ENCODE results near the gene LNX1. TPM values are rescaled to one million over a fixed set of nuclear protein-coding genes. Genes with fewer than 3 reads are reported as not detected.

Gene LNX1
- polyA plus RNA-seq, 2 of the 4 experiments (the other 2 are of a cell fraction): 0.04 to 0.14 TPM

DNA sequence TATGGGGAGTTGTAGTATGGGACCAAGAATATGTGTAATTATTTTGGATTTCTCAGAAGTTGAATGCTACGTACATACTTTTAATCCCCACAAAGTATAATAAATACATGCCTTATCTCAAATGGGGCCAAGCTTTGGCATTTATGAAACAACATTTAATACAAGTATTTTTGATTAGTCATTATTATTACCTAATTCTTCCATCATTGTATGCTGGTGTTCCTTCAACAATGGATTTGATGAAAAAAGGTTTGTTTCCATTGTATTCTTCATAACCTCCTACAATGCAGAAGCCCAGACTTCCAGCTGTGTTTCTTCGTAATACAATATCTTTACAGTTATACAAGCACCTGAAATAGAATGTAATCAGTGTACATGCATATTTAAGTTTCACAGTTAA is 130.0 kb downstream of the LNX1 start:
- FAIRE-seq (no peak), ATAC-seq (no peak), DNase-seq (ENCODE audit: low read depth in 1 of 2, low spot score in 1 of 2) (no peak)
- no peak overlapping the region for H3K4me2 ChIP-seq
- ChIA-PET CTCF (no interaction called here), POLR2A (no interaction called here)
- 85% methylated on average over 2 of the region's 2 CpGs for WGBS (ENCODE audit: missing lambda C conversion rate)
- no peak overlapping the region for H3K4me3 ChIP-seq
- no peak for TF ChIP-seq ZSCAN20 (CRISPR knock-in tag; IDR thresholded peaks at IDR 0.05)
- TF ChIP-seq, protein P1, sequence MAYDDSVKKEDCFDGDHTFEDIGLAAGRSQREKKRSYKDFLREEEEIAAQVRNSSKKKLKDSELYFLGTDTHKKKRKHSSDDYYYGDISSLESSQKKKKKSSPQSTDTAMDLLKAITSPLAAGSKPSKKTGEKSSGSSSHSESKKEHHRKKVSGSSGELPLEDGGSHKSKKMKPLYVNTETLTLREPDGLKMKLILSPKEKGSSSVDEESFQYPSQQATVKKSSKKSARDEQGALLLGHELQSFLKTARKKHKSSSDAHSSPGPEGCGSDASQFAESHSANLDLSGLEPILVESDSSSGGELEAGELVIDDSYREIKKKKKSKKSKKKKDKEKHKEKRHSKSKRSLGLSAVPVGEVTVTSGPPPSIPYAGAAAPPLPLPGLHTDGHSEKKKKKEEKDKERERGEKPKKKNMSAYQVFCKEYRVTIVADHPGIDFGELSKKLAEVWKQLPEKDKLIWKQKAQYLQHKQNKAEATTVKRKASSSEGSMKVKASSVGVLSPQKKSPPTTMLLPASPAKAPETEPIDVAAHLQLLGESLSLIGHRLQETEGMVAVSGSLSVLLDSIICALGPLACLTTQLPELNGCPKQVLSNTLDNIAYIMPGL (CRISPR knock-in tag; IDR thresholded peaks at IDR 0.05; ENCODE audit: borderline replicate concordance): no peak
- TF ChIP-seq POLR2A (IDR thresholded peaks at IDR 0.05; ENCODE audit: low read length): no peak
- TF ChIP-seq CEBPB (IDR thresholded peaks at IDR 0.05): no peak
- H3K4me1 ChIP-seq: peaks cover 16% of the 10 kb centered on the region
- no peaks in the 10 kb centered on the region for H3K9me3 ChIP-seq
- H3K27ac ChIP-seq: no peak overlapping the region

DNA sequence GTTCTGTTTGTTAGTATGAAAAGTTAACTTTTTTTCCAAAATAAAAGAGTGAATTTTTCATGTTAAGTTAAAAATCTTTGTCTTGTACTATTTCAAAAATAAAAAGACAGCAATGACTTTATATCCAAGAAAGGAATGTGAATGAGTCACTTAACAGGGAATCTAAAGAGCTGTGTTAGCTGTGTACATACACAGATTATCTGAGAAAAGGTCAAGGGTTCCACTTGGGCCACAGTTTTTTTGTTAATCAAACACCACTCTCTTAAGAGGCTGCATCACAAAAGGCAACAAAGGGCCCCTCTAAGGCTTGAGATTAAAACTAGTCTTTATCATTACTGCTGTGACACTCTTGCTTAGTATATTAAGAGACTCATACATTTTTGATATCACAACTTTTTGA is 131.7 kb downstream of the LNX1 start:
- H3K4me3 ChIP-seq: no peak overlapping the region
- peak in 1 of 2 experiments; percentile 68; a peak in 3 of 6 replicates for ATAC-seq
- CTCF ChIA-PET: interaction anchor here (0.7 kb wide), 1 partner anchor 232 kb away, joined by 3 read pairs; no protein-coding TSS in a partner anchor
- FAIRE-seq: no peak
- POLR2A ChIA-PET: no interaction called here
- DNase-seq (ENCODE audit: low read depth in 1 of 2, low spot score in 1 of 2): peak in 1 of 2 experiments; percentile 10
- peak overlapping the region; percentile 56 for H3K4me2 ChIP-seq
- H3K9me3 ChIP-seq: no peaks in the 10 kb centered on the region
- H3K4me1 ChIP-seq: peaks cover 23% of the 10 kb centered on the region
- peak overlapping the region in 1 of 2 experiments; percentile 52; a peak in 2 of 6 replicates for H3K27ac ChIP-seq
- TF ChIP-seq BHLHE40 (IDR thresholded peaks at IDR 0.05; ENCODE audit: low read depth, low read length): no peak
- TF ChIP-seq, protein P2, sequence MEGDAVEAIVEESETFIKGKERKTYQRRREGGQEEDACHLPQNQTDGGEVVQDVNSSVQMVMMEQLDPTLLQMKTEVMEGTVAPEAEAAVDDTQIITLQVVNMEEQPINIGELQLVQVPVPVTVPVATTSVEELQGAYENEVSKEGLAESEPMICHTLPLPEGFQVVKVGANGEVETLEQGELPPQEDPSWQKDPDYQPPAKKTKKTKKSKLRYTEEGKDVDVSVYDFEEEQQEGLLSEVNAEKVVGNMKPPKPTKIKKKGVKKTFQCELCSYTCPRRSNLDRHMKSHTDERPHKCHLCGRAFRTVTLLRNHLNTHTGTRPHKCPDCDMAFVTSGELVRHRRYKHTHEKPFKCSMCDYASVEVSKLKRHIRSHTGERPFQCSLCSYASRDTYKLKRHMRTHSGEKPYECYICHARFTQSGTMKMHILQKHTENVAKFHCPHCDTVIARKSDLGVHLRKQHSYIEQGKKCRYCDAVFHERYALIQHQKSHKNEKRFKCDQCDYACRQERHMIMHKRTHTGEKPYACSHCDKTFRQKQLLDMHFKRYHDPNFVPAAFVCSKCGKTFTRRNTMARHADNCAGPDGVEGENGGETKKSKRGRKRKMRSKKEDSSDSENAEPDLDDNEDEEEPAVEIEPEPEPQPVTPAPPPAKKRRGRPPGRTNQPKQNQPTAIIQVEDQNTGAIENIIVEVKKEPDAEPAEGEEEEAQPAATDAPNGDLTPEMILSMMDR (IDR thresholded peaks at IDR 0.05): no peak
- no peak for TF ChIP-seq HEYL (CRISPR knock-in tag; IDR thresholded peaks at IDR 0.05)
- TF ChIP-seq RFX5 (IDR thresholded peaks at IDR 0.05): no peak
- no peak for TF ChIP-seq SMC3 (IDR thresholded peaks at IDR 0.05)
- TF ChIP-seq MAFK (IDR thresholded peaks at IDR 0.05; ENCODE audit: partially characterized antibody): no peak
- TF ChIP-seq, protein P3, sequence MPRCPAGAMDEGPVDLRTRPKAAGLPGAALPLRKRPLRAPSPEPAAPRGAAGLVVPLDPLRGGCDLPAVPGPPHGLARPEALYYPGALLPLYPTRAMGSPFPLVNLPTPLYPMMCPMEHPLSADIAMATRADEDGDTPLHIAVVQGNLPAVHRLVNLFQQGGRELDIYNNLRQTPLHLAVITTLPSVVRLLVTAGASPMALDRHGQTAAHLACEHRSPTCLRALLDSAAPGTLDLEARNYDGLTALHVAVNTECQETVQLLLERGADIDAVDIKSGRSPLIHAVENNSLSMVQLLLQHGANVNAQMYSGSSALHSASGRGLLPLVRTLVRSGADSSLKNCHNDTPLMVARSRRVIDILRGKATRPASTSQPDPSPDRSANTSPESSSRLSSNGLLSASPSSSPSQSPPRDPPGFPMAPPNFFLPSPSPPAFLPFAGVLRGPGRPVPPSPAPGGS (IDR thresholded peaks at IDR 0.05): no peak
- no peak for TF ChIP-seq CHD4 (IDR thresholded peaks at IDR 0.05; ENCODE audit: borderline replicate concordance)
- no peak for TF ChIP-seq MAZ (IDR thresholded peaks at IDR 0.05; ENCODE audit: borderline replicate concordance, low read depth, low read length)
- TF ChIP-seq FOSL2 (IDR thresholded peaks at IDR 0.05): no peak
- TF ChIP-seq FOSL2 (CRISPR knock-in tag; IDR thresholded peaks at IDR 0.05): peak; percentile 49
- TF ChIP-seq EHMT2 (IDR thresholded peaks at IDR 0.05; ENCODE audit: low read depth): no peak
- TF ChIP-seq, protein P4, sequence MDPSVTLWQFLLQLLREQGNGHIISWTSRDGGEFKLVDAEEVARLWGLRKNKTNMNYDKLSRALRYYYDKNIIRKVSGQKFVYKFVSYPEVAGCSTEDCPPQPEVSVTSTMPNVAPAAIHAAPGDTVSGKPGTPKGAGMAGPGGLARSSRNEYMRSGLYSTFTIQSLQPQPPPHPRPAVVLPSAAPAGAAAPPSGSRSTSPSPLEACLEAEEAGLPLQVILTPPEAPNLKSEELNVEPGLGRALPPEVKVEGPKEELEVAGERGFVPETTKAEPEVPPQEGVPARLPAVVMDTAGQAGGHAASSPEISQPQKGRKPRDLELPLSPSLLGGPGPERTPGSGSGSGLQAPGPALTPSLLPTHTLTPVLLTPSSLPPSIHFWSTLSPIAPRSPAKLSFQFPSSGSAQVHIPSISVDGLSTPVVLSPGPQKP (IDR thresholded peaks at IDR 0.05; ENCODE audit: low read depth, low read length): no peak
- TF ChIP-seq ZNF302 (CRISPR knock-in tag; IDR thresholded peaks at IDR 0.05): no peak
- TF ChIP-seq, protein P5, sequence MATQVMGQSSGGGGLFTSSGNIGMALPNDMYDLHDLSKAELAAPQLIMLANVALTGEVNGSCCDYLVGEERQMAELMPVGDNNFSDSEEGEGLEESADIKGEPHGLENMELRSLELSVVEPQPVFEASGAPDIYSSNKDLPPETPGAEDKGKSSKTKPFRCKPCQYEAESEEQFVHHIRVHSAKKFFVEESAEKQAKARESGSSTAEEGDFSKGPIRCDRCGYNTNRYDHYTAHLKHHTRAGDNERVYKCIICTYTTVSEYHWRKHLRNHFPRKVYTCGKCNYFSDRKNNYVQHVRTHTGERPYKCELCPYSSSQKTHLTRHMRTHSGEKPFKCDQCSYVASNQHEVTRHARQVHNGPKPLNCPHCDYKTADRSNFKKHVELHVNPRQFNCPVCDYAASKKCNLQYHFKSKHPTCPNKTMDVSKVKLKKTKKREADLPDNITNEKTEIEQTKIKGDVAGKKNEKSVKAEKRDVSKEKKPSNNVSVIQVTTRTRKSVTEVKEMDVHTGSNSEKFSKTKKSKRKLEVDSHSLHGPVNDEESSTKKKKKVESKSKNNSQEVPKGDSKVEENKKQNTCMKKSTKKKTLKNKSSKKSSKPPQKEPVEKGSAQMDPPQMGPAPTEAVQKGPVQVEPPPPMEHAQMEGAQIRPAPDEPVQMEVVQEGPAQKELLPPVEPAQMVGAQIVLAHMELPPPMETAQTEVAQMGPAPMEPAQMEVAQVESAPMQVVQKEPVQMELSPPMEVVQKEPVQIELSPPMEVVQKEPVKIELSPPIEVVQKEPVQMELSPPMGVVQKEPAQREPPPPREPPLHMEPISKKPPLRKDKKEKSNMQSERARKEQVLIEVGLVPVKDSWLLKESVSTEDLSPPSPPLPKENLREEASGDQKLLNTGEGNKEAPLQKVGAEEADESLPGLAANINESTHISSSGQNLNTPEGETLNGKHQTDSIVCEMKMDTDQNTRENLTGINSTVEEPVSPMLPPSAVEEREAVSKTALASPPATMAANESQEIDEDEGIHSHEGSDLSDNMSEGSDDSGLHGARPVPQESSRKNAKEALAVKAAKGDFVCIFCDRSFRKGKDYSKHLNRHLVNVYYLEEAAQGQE (IDR thresholded peaks at IDR 0.05): no peak
- TF ChIP-seq ZSCAN20 (CRISPR knock-in tag; IDR thresholded peaks at IDR 0.05): no peak
- TF ChIP-seq GATA3 (IDR thresholded peaks at IDR 0.05; ENCODE audit: borderline replicate concordance): 0 out of 2 replicates have a peak, but pooled peaks have one; percentile 38
- no peak for TF ChIP-seq ESRRA (IDR thresholded peaks at IDR 0.05; ENCODE audit: borderline replicate concordance, low read length)
